HG02852 (cell line): ENCODE measurements around the gene FAM3C.

Experiments
- ATAC-seq: cut with Tn5 transposase; IDR thresholded peaks from one replicate; pipeline ENCODE4 v1.9.1; 2021; ENCODE audit warnings: mild to moderate bottlenecking, moderate library complexity; ENCODE audit not compliant: unreplicated experiment

FAM3C gene

DNA sequence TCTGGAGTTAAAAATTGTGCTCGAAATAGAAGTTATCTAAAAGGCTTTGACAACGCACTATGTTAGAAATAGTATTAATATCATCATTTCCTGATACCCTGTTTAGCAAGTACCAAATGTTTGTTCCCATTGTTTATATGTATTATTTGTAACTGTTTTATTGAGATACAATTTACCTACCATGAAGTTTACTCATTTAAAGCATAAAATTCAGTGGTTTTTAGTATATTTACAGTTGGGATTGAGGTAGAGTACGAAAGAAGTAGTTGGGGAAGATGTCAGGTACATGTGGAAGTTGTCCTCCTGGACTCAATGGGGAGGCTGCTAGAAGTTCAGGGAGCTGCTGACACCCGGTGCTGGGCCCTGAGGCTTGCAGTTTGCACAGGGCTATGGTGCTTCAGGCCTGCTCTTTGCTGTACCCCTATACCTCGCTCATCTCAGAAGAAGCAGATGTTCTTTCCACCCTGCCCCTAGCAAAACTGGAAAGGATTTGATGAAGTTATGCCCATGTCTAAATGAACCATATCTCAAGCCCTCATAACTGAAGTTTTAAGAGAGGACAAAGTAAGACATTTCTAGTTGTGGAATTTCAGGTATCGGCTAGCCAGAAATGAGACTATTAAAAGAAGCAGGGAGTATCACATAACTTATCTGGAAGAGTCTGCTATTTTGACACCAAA is 92.5 kb downstream of the FAM3C start:
- ATAC-seq, result no peak

DNA sequence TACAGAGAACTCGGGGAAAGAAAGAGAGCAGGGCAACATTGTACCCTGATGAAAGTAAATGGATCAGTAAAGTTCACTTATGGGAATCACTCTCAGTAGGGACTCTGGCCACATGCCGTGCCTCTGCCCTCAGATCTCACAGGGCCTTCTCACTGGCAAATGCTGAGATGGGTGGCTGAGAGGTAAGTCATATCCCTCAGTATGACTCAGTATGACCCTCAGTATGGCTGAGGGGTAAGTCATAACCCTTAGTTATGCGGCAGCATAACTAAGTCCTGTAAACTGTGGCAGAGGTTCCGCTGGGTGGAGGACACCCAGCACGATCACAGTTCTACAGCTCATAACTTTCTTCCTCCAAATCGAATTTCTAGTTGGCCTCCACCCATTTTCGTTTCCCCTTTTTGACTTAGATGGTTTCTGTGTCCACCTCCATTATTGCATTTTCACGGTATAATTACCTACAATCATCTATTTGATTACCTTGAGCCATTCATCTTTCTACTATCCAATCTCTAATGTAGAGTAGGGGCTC is 93.8 kb downstream of the FAM3C start:
- peak; percentile 95 for ATAC-seq

- ATAC-seq, result no peak
Measured at GRCh38 chr7:121301446-121302213, 94.5 kb downstream of the FAM3C start.

DNA sequence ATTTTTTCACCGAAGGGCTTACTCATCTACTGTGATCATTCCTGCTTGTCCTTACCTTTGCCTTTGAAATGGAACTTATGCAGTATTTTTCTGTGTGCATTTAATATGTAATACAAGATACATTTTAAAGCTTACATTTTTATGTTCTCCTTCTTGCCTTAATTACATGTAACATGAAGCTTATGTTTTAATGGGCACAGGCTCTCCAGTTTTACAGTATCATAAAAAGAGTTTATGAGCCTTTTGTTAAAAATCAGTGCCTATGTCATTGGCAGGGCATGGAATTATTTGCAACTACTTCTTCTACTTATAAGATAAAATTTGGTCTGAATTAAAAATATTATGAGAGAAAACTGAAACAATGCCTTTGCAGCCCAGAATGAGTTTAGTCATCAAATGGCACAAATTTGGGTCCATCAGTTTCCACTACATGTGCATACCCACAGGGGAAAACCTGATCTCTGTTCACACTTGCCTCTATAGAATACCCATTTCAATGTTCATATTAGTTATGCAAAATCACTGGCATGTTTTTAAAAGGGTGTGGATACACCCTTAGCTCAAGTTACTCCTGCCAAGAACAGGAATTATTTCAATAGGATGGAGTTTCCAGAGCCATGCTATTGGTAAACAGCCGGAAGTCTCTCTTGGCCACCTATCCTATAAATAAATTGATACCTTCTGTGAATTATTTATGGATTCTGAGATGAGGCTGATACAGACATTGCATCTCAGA is 95.3 kb downstream of the FAM3C start:
- no peak for ATAC-seq
